H1 (cell line): ENCODE results near the gene GSTO2. TPM values are rescaled to one million over a fixed set of nuclear protein-coding genes. Genes with fewer than 3 reads are reported as not detected.

ENCODE experiments used
- CTCF ChIA-PET: fragments of 300-600 bp; sonication (Branson Sonifier 250); formaldehyde crosslinking; loops from one replicate; lab custom pipeline; 2021; ENCODE audit not compliant: partially characterized antibody; lab: Charles Lee
- POLR2A ChIA-PET: fragments of 300-600 bp; sonication (Branson Sonifier 250); formaldehyde crosslinking; loops from one replicate; lab custom pipeline; 2021; ENCODE audit warnings: inconsistent platforms; ENCODE audit not compliant: partially characterized antibody; lab: Charles Lee
- DNase-seq, 2 experiments: peaks; one replicate each; pipeline versions ENCODE4 v3.0.0 to v3.0.0-alpha.2; 2010 to 2022; ENCODE audit warnings: low spot score in 2 of 2, low read depth in 1 of 2, mixed read lengths in 1 of 2
- FAIRE-seq: peaks from 2 replicates; lab custom pipeline; 2011; peaks lifted over from hg19 to GRCh38; lab: Jason Lieb, UNC
- H2AFZ ChIP-seq: 2 replicates; pipeline ENCODE4 v1.8.1; 2012; ENCODE audit warnings: low read length, inconsistent platforms
- H2AK5ac ChIP-seq: 2 replicates; pipeline ENCODE4 v1.6.1; 2013; ENCODE audit warnings: low read depth, low read length
- H2BK120ac ChIP-seq: replicated peaks from 2 replicates; pipeline ENCODE3; 2013; ENCODE audit warnings: low read depth, low read length, inconsistent platforms
- H2BK12ac ChIP-seq: 2 replicates; pipeline ENCODE4 v1.6.1; 2013; ENCODE audit warnings: low read depth, low read length
- H2BK15ac ChIP-seq: 2 replicates; pipeline ENCODE4 v1.6.1; 2013; ENCODE audit warnings: low read length
- H2BK20ac ChIP-seq: 2 replicates; pipeline ENCODE4 v1.6.1; 2013; ENCODE audit warnings: low read length
- H2BK5ac ChIP-seq: 2 replicates; pipeline ENCODE4 v1.6.1; 2013; ENCODE audit warnings: low read depth, low read length
- H3K14ac ChIP-seq: 2 replicates; pipeline ENCODE4 v1.6.1; 2013; ENCODE audit warnings: inconsistent platforms; ENCODE audit not compliant: insufficient read length
- H3K18ac ChIP-seq: 2 replicates; pipeline ENCODE4 v1.6.1; 2013; ENCODE audit warnings: low read length; ENCODE audit errors: extremely low read depth
- H3K23ac ChIP-seq: 2 replicates; pipeline ENCODE4 v1.6.1; 2013; ENCODE audit warnings: inconsistent platforms; ENCODE audit not compliant: insufficient read length
- H3K23me2 ChIP-seq: 2 replicates; pipeline ENCODE4 v1.6.1; 2013; ENCODE audit warnings: low read depth, low read length
- H3K27ac ChIP-seq: 2 replicates; pipeline ENCODE4 v1.6.1; 2011; ENCODE audit warnings: low read depth, low read length, inconsistent platforms
- H3K27me3 ChIP-seq, 4 experiments: replicated peaks in 1 of 4; 1 replicate in 1 of 4; 2 replicates in 3 of 4; pipeline versions ENCODE4 v1.6.1 to v1.8.1; 2011 to 2013; ENCODE audit warnings: low read length in 3 of 4, mild to moderate bottlenecking in 3 of 4, inconsistent platforms in 2 of 4, mixed read lengths in 2 of 4, moderate library complexity in 1 of 4; ENCODE audit not compliant: control insufficient read depth in 3 of 4, insufficient read depth in 3 of 4; ENCODE audit errors: extremely low read depth in 1 of 4
- H3K36me3 ChIP-seq, 4 experiments: 2 replicates each; pipeline versions ENCODE4 v1.6.1 to v1.8.1; 2011 to 2013; ENCODE audit warnings: mild to moderate bottlenecking in 4 of 4, low read length in 3 of 4, moderate library complexity in 2 of 4, control low read depth in 1 of 4, inconsistent platforms in 1 of 4; ENCODE audit not compliant: insufficient read depth in 4 of 4, control insufficient read depth in 2 of 4
- H3K4ac ChIP-seq: replicated peaks from 2 replicates; pipeline ENCODE3; 2013; ENCODE audit warnings: low read length, low read depth, mixed read lengths, inconsistent platforms; ENCODE audit not compliant: insufficient read length
- H3K4me1 ChIP-seq, 4 experiments: replicated peaks in 1 of 4; 1 replicate in 1 of 4; 2 replicates in 3 of 4; pipeline versions ENCODE4 v1.6.1 to v1.8.1; 2011 to 2013; ENCODE audit warnings: low read length in 3 of 4, inconsistent platforms in 2 of 4, mixed read lengths in 1 of 4; ENCODE audit not compliant: insufficient read depth in 4 of 4, control insufficient read depth in 3 of 4
- H3K4me2 ChIP-seq, 2 experiments: 2 replicates each; pipeline versions ENCODE4 v1.6.1 to v1.8.1; 2011 to 2013; ENCODE audit warnings: low read depth in 2 of 2, low read length in 2 of 2, control low read depth in 1 of 2, inconsistent platforms in 1 of 2, mild to moderate bottlenecking in 1 of 2; ENCODE audit not compliant: insufficient read depth in 1 of 2
- H3K4me3 ChIP-seq, 4 experiments: fragments of 200-600, 300-600 bp in 1 of 4; sonication (generic), shearing (Covaris generic), sonication (Bioruptor Twin) in 1 of 4; 2 replicates each; pipeline versions ENCODE4 v1.5.1 to v1.8.1; 2011 to 2016; ENCODE audit warnings: low read length in 4 of 4, low read depth in 3 of 4, control low read depth in 2 of 4, inconsistent platforms in 2 of 4, mild to moderate bottlenecking in 2 of 4, mixed read lengths in 1 of 4, moderate library complexity in 1 of 4; ENCODE audit not compliant: insufficient read depth in 2 of 4; ENCODE audit errors: extremely low read depth in 1 of 4
- H3K56ac ChIP-seq: replicated peaks from 2 replicates; pipeline ENCODE3; 2013; ENCODE audit warnings: low read depth, mild to moderate bottlenecking, mixed read lengths, low read length, inconsistent platforms; ENCODE audit not compliant: insufficient read length
- H3K79me1 ChIP-seq: 2 replicates; pipeline ENCODE4 v1.6.1; 2013; ENCODE audit warnings: low read depth, low read length, control low read depth
- H3K79me2 ChIP-seq, 2 experiments: 2 replicates each; pipeline versions ENCODE4 v1.6.1 to v1.8.1; 2012 to 2013; ENCODE audit warnings: low read length in 2 of 2, mild to moderate bottlenecking in 2 of 2, inconsistent platforms in 1 of 2; ENCODE audit not compliant: insufficient read depth in 2 of 2, control insufficient read depth in 1 of 2
- H3K9ac ChIP-seq, 4 experiments: replicated peaks in 1 of 4; 1 replicate in 1 of 4; 2 replicates in 3 of 4; pipeline versions ENCODE4 v1.6.1 to v1.8.1; 2011 to 2013; ENCODE audit warnings: low read depth in 3 of 4, low read length in 3 of 4, control low read depth in 2 of 4, mild to moderate bottlenecking in 2 of 4, moderate library complexity in 2 of 4, inconsistent platforms in 1 of 4; ENCODE audit errors: extremely low read depth in 1 of 4
- H3K9me3 ChIP-seq, 2 experiments: 2 replicates each; pipeline versions ENCODE4 v1.6.1 to v1.8.1; 2012 to 2013; ENCODE audit warnings: mild to moderate bottlenecking in 2 of 2, moderate library complexity in 2 of 2, control low read depth in 1 of 2, inconsistent platforms in 1 of 2, low read depth in 1 of 2, low read length in 1 of 2, mixed read lengths in 1 of 2; ENCODE audit not compliant: insufficient read depth in 2 of 2
- H4K20me1 ChIP-seq, 2 experiments: replicated peaks in 1 of 2; 2 replicates each; pipeline versions ENCODE3 to v1.8.1; 2011 to 2013; ENCODE audit warnings: inconsistent platforms in 2 of 2, low read length in 2 of 2, mild to moderate bottlenecking in 1 of 2; ENCODE audit not compliant: insufficient read depth in 2 of 2, control insufficient read depth in 1 of 2
- H4K5ac ChIP-seq: 2 replicates; pipeline ENCODE4 v1.6.1; 2013; ENCODE audit warnings: low read length, low read depth, mixed read lengths, inconsistent platforms; ENCODE audit not compliant: insufficient read length
- H4K8ac ChIP-seq: 2 replicates; pipeline ENCODE4 v1.8.0; 2013; ENCODE audit warnings: mild to moderate bottlenecking, moderate library complexity, low read length, inconsistent platforms; ENCODE audit not compliant: insufficient read depth; ENCODE audit errors: extremely low read depth
- H4K91ac ChIP-seq: replicated peaks from 2 replicates; pipeline ENCODE3; 2013; ENCODE audit warnings: low read length, mixed read lengths, inconsistent platforms; ENCODE audit not compliant: insufficient read length
- HDAC6 ChIP-seq: IDR thresholded peaks from one replicate; pipeline ENCODE4 v1.7.1; 2012; ENCODE audit warnings: low read depth, mild to moderate bottlenecking, inconsistent platforms, low read length, moderate library complexity
- NRF1 ChIP-seq: IDR thresholded peaks from 2 replicates; pipeline ENCODE4 v1.6.1; 2011; ENCODE audit warnings: mild to moderate bottlenecking, low read depth, low read length, improper control_type of control experiment
- PHF8 ChIP-seq: fragments of 200-600 bp; sonication (generic); conservative IDR thresholded peaks from 2 replicates; pipeline ENCODE4 v1.7.1; 2012; ENCODE audit warnings: low read depth, mild to moderate bottlenecking, inconsistent platforms, low read length, moderate library complexity
- RBBP5 ChIP-seq: IDR thresholded peaks from 2 replicates; pipeline ENCODE4 v1.7.1; 2012; ENCODE audit warnings: low read depth, mild to moderate bottlenecking, inconsistent platforms, low read length, moderate library complexity, borderline replicate concordance
- SIRT6 ChIP-seq: IDR thresholded peaks from one replicate; pipeline ENCODE4 v1.7.1; 2012; ENCODE audit warnings: low read length, inconsistent platforms
- SP1 ChIP-seq: IDR thresholded peaks from 2 replicates; pipeline ENCODE4 v1.6.1; 2011; ENCODE audit warnings: low read depth, low read length
- WGBS, 2 experiments: shearing (Covaris generic) in 1 of 2; methylation state at CpG; one replicate each; pipeline versions ENCODE4 v1.1.6 to v1.1.7; 2013 to 2015; ENCODE audit warnings: low lambda C conversion rate in 2 of 2, mixed read lengths in 2 of 2, inconsistent platforms in 1 of 2, low coverage in 1 of 2, missing lambda C conversion rate in 1 of 2; ENCODE audit not compliant: insufficient replicate concordance in 2 of 2, insufficient coverage in 1 of 2, insufficient read length in 1 of 2; ENCODE audit errors: extremely low coverage in 1 of 2, missing lambda C conversion rate in 1 of 2; 5-methylcytosine and 5-hydroxymethylcytosine counted together
- polyA plus RNA-seq, 7 experiments: library from polyadenylated mRNA; depleted of rRNA in 3 of 7; stranded (reverse) in 5 of 7; unstranded in 2 of 7; fragments of >200 nt in 5 of 7; fragments of 200-250 nt in 2 of 7; gene quantifications; 1 replicate in 5 of 7; 2 replicates in 1 of 7; 4 replicates in 1 of 7; pipeline versions ENCODE4 v1.2.1 to v1.2.3, GENCODE V29; 2011 to 2013; ENCODE audit warnings: missing spikeins in 2 of 7, mixed read lengths in 2 of 7
- total RNA-seq: library from RNA; stranded (reverse); fragmentation: NEBNext Ultra II Directional; extraction: Animal tissue kit (Norgen Biotek cat#: 25700); gene quantifications from 2 replicates; pipeline ENCODE4 v1.2.1, GENCODE V29; 2021

GSTO2 gene
- total and polyA plus RNA-seq, 2 of the 8 experiments (the other 6 are each of a cell fraction or from before 2014, with no cell fraction given), result 13.1 to 41.7 TPM

DNA sequence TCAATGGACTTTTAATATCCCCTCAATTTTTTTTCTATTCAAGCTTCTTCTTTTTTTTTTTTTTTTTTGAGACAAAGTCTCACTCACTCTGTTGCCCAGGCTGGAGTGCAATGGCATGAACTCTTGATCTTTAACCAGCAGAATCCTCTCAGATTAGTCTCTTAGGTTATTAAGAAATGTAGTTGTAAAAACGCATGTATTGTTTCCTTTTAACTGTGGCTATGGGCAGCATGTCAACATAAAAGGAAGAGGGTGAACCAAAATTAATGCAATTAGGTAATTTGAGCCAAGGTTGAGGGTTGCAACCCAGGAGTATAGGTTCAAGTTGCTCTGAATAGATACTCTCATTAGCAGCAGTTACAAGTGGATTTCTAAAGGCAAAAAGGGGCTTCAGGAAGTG lies 18.6 kb upstream of the GSTO2 start:
- FAIRE-seq, result no peak
- Histone ChIP-seq H2BK5ac (no peak overlapping the region), H3K79me1 (no peaks in the 10 kb centered on the region), H3K9ac (no peak overlapping the region), H3K9me3 (0 out of 4 replicates have a peak, but pooled peaks cover 0 to 5% of the 10 kb centered on the region in 2 experiments), H4K91ac (no peak overlapping the region), H2BK20ac (no peak overlapping the region), H3K23me2 (peaks cover 9% of the 10 kb centered on the region), H2AFZ (no peak overlapping the region), H3K4ac (no peak overlapping the region), H3K4me2 (no peak overlapping the region), H3K4me1 (peaks cover 5 to 22% (median 18%) of the 10 kb centered on the region in 4 experiments), H3K36me3 (no peaks in the 10 kb centered on the region), H3K27me3 (peaks cover 0 to 9% (median 5%) of the 10 kb centered on the region in 4 experiments; a peak in 5 of 7 replicates), H3K14ac (no peak overlapping the region), H3K79me2 (no peaks in the 10 kb centered on the region), H4K5ac (no peak overlapping the region), H3K27ac (no peak overlapping the region), H2BK15ac (no peak overlapping the region), H2BK120ac (no peak overlapping the region), H2AK5ac (no peak overlapping the region), H4K8ac (no peak overlapping the region), H4K20me1 (no peaks in the 10 kb centered on the region), H3K23ac (no peak overlapping the region), H3K56ac (no peak overlapping the region), H3K4me3 (no peak overlapping the region), H3K18ac (no peak overlapping the region), H2BK12ac (no peak overlapping the region)
- CTCF ChIA-PET, result interaction anchor here (0.5 to 3.1 kb wide), 5 partner anchors 10 to 250 kb away, joined by 3 to 9 read pairs (median 3); no protein-coding TSS in a partner anchor
- no peak for DNase-seq
- TF ChIP-seq NRF1 (no peak), SP1 (no peak), SIRT6 (no peak), HDAC6 (no peak), PHF8 (no peak), RBBP5 (no peak)
- POLR2A ChIA-PET, result interaction anchor here (1.3 kb wide), 1 partner anchor 9 kb away, joined by 4 read pairs; no protein-coding TSS in a partner anchor
- WGBS, 2 experiments, result 27% methylated on average over 1 of the region's 1 CpG; no CpG with 5 or more reads in 1 of the 2 experiments
